GM12878 (cell line): ENCODE results near the gene OR2AG2. TPM values are rescaled to one million over a fixed set of nuclear protein-coding genes. Genes with fewer than 3 reads are reported as not detected.

ENCODE experiments used
- polyA plus RNA-seq, 11 experiments: library from polyadenylated mRNA; depleted of rRNA in 4 of 11; unstranded in 6 of 11; stranded (reverse) in 5 of 11; fragments of >200 nt; fragmentation: Nextera tagmentation in 4 of 11; fragmentation: Illumina TruSeq in 1 of 11; extraction: Ambion mirVana in 4 of 11; extraction: Trizol in 1 of 11; gene quantifications; 1 replicate in 1 of 11; 2 replicates in 10 of 11; pipeline versions ENCODE4 v1.2.1 to v1.2.3, GENCODE V29; 2011 to 2016; ENCODE audit warnings: inconsistent platforms in 2 of 11, missing spikeins in 2 of 11, low read depth in 1 of 11
- total RNA-seq, 4 experiments: library from RNA; depleted of rRNA in 3 of 4; stranded (reverse); fragments of >200 nt in 3 of 4; fragmentation: Illumina TruSeq in 1 of 4; extraction: Trizol in 1 of 4; gene quantifications; 2 replicates each; pipeline versions ENCODE4 v1.2.1 to v1.2.3, GENCODE V29; 2013 to 2021

The OR2AG2 gene
- total and polyA plus RNA-seq, 10 of the 15 experiments (the other 5 are each of a cell fraction or from before 2014, with no cell fraction given): 0.01 to 0.09 (median 0.07) TPM; not detected in 6

Other genes with a start within 250 kb of the OR2AG2 start
Only the 7 nearest of the 16 such genes appear.
- 0.34 and 0.38 TPM in 2 replicates for gene DCHS1, start 116.2 kb downstream of the OR2AG2 start, total RNA-seq (2014; rRNA removed)
- gene DCHS1, start 116.2 kb downstream of the OR2AG2 start, total RNA-seq (2014; rRNA removed; fragmentation: Illumina TruSeq; extraction: Trizol): 0.14 and 0.18 TPM in 2 replicates
- gene DCHS1, start 116.2 kb downstream of the OR2AG2 start, total RNA-seq (2021): 0.56 and 0.64 TPM in 2 replicates
- gene DCHS1, start 116.2 kb downstream of the OR2AG2 start, polyA plus RNA-seq (2011; rRNA removed): 0.01 and 0.04 TPM in 2 replicates
- 0.02 and 0.22 TPM in 2 replicates for gene DCHS1, start 116.2 kb downstream of the OR2AG2 start, polyA plus RNA-seq (2014; fragmentation: Illumina TruSeq; extraction: Trizol)
- gene DCHS1, start 116.2 kb downstream of the OR2AG2 start, polyA plus RNA-seq (2014; fragmentation: Nextera tagmentation; extraction: Ambion mirVana): under 1 TPM in 1 of 2 experiments, not detected in 1; 0.02 TPM
- 0.47 and 0.66 TPM in 2 replicates for gene DCHS1, start 116.2 kb downstream of the OR2AG2 start, polyA plus RNA-seq (2014; rRNA removed)
- gene DCHS1, start 116.2 kb downstream of the OR2AG2 start, polyA plus RNA-seq (2016; fragmentation: Nextera tagmentation; extraction: Ambion mirVana): under 1 TPM; 0.04 to 0.09 TPM
- 82.9 and 83.8 TPM in 2 replicates for gene MRPL17, start 88.6 kb downstream of the OR2AG2 start, total RNA-seq (2014; rRNA removed)
- gene MRPL17, start 88.6 kb downstream of the OR2AG2 start, total RNA-seq (2014; rRNA removed; fragmentation: Illumina TruSeq; extraction: Trizol): 55.1 and 63.3 TPM in 2 replicates
- gene MRPL17, start 88.6 kb downstream of the OR2AG2 start, total RNA-seq (2021): 85.8 and 91.7 TPM in 2 replicates
- 70.3 and 97.9 TPM in 2 replicates for gene MRPL17, start 88.6 kb downstream of the OR2AG2 start, polyA plus RNA-seq (2011; rRNA removed)
- gene MRPL17, start 88.6 kb downstream of the OR2AG2 start, polyA plus RNA-seq (2014; fragmentation: Illumina TruSeq; extraction: Trizol): 35.2 and 60.3 TPM in 2 replicates
- gene MRPL17, start 88.6 kb downstream of the OR2AG2 start, polyA plus RNA-seq (2014; fragmentation: Nextera tagmentation; extraction: Ambion mirVana): 100 to 1,000 TPM; 170 to 171 TPM
- 80.6 and 83.5 TPM in 2 replicates for gene MRPL17, start 88.6 kb downstream of the OR2AG2 start, polyA plus RNA-seq (2014; rRNA removed)
- gene MRPL17, start 88.6 kb downstream of the OR2AG2 start, polyA plus RNA-seq (2016; fragmentation: Nextera tagmentation; extraction: Ambion mirVana): 100 to 1,000 TPM; 122 to 134 TPM
- gene OR2AG1, start 11.0 kb upstream of the OR2AG2 start, total RNA-seq (2014; rRNA removed): not detected in 2 replicates
- gene OR2AG1, start 11.0 kb upstream of the OR2AG2 start, total RNA-seq (2014; rRNA removed; fragmentation: Illumina TruSeq; extraction: Trizol): not detected in 2 replicates
- gene OR2AG1, start 11.0 kb upstream of the OR2AG2 start, total RNA-seq (2021): not detected in 2 replicates
- gene OR2AG1, start 11.0 kb upstream of the OR2AG2 start, polyA plus RNA-seq (2011; rRNA removed): not detected in 2 replicates
- gene OR2AG1, start 11.0 kb upstream of the OR2AG2 start, polyA plus RNA-seq (2014; fragmentation: Illumina TruSeq; extraction: Trizol): not detected in 2 replicates
- not detected for gene OR2AG1, start 11.0 kb upstream of the OR2AG2 start, polyA plus RNA-seq (2014; fragmentation: Nextera tagmentation; extraction: Ambion mirVana)
- gene OR2AG1, start 11.0 kb upstream of the OR2AG2 start, polyA plus RNA-seq (2014; rRNA removed): not detected in 2 replicates
- gene OR2AG1, start 11.0 kb upstream of the OR2AG2 start, polyA plus RNA-seq (2016; fragmentation: Nextera tagmentation; extraction: Ambion mirVana): not detected
- gene OR6A2, start 27.7 kb upstream of the OR2AG2 start, total RNA-seq (2014; rRNA removed): 0.05 and 0.17 TPM in 2 replicates
- 0.04 and 0.05 TPM in 2 replicates for gene OR6A2, start 27.7 kb upstream of the OR2AG2 start, total RNA-seq (2014; rRNA removed; fragmentation: Illumina TruSeq; extraction: Trizol)
- not detected in 2 replicates for gene OR6A2, start 27.7 kb upstream of the OR2AG2 start, total RNA-seq (2021)
- 0.03 TPM in 1 of 2 replicates, not detected in the other for gene OR6A2, start 27.7 kb upstream of the OR2AG2 start, polyA plus RNA-seq (2011; rRNA removed)
- not detected in 2 replicates for gene OR6A2, start 27.7 kb upstream of the OR2AG2 start, polyA plus RNA-seq (2014; fragmentation: Illumina TruSeq; extraction: Trizol)
- gene OR6A2, start 27.7 kb upstream of the OR2AG2 start, polyA plus RNA-seq (2014; fragmentation: Nextera tagmentation; extraction: Ambion mirVana): not detected
- gene OR6A2, start 27.7 kb upstream of the OR2AG2 start, polyA plus RNA-seq (2014; rRNA removed): not detected in 2 replicates
- not detected for gene OR6A2, start 27.7 kb upstream of the OR2AG2 start, polyA plus RNA-seq (2016; fragmentation: Nextera tagmentation; extraction: Ambion mirVana)
- not detected in 2 replicates for gene OR10A5, start 73.7 kb upstream of the OR2AG2 start, total RNA-seq (2014; rRNA removed)
- not detected in 2 replicates for gene OR10A5, start 73.7 kb upstream of the OR2AG2 start, total RNA-seq (2014; rRNA removed; fragmentation: Illumina TruSeq; extraction: Trizol)
- gene OR10A5, start 73.7 kb upstream of the OR2AG2 start, total RNA-seq (2021): not detected in 2 replicates
- gene OR10A5, start 73.7 kb upstream of the OR2AG2 start, polyA plus RNA-seq (2011; rRNA removed): not detected in 2 replicates
- not detected in 2 replicates for gene OR10A5, start 73.7 kb upstream of the OR2AG2 start, polyA plus RNA-seq (2014; fragmentation: Illumina TruSeq; extraction: Trizol)
- not detected for gene OR10A5, start 73.7 kb upstream of the OR2AG2 start, polyA plus RNA-seq (2014; fragmentation: Nextera tagmentation; extraction: Ambion mirVana)
- not detected in 2 replicates for gene OR10A5, start 73.7 kb upstream of the OR2AG2 start, polyA plus RNA-seq (2014; rRNA removed)
- not detected for gene OR10A5, start 73.7 kb upstream of the OR2AG2 start, polyA plus RNA-seq (2016; fragmentation: Nextera tagmentation; extraction: Ambion mirVana)
- gene OR10A2, start 91.1 kb upstream of the OR2AG2 start, total RNA-seq (2014; rRNA removed): not detected in 2 replicates
- not detected in 2 replicates for gene OR10A2, start 91.1 kb upstream of the OR2AG2 start, total RNA-seq (2014; rRNA removed; fragmentation: Illumina TruSeq; extraction: Trizol)
- gene OR10A2, start 91.1 kb upstream of the OR2AG2 start, total RNA-seq (2021): not detected in 2 replicates
- gene OR10A2, start 91.1 kb upstream of the OR2AG2 start, polyA plus RNA-seq (2011; rRNA removed): not detected in 2 replicates
- not detected in 2 replicates for gene OR10A2, start 91.1 kb upstream of the OR2AG2 start, polyA plus RNA-seq (2014; fragmentation: Illumina TruSeq; extraction: Trizol)
- not detected for gene OR10A2, start 91.1 kb upstream of the OR2AG2 start, polyA plus RNA-seq (2014; fragmentation: Nextera tagmentation; extraction: Ambion mirVana)
- gene OR10A2, start 91.1 kb upstream of the OR2AG2 start, polyA plus RNA-seq (2014; rRNA removed): not detected in 2 replicates
- gene OR10A2, start 91.1 kb upstream of the OR2AG2 start, polyA plus RNA-seq (2016; fragmentation: Nextera tagmentation; extraction: Ambion mirVana): under 1 TPM; 0.04 to 0.06 TPM
- not detected in 2 replicates for gene OR10A4, start 104.6 kb upstream of the OR2AG2 start, total RNA-seq (2014; rRNA removed)
- not detected in 2 replicates for gene OR10A4, start 104.6 kb upstream of the OR2AG2 start, total RNA-seq (2014; rRNA removed; fragmentation: Illumina TruSeq; extraction: Trizol)
- not detected in 2 replicates for gene OR10A4, start 104.6 kb upstream of the OR2AG2 start, total RNA-seq (2021)
- gene OR10A4, start 104.6 kb upstream of the OR2AG2 start, polyA plus RNA-seq (2011; rRNA removed): not detected in 2 replicates
- not detected in 2 replicates for gene OR10A4, start 104.6 kb upstream of the OR2AG2 start, polyA plus RNA-seq (2014; fragmentation: Illumina TruSeq; extraction: Trizol)
- not detected for gene OR10A4, start 104.6 kb upstream of the OR2AG2 start, polyA plus RNA-seq (2014; fragmentation: Nextera tagmentation; extraction: Ambion mirVana)
- gene OR10A4, start 104.6 kb upstream of the OR2AG2 start, polyA plus RNA-seq (2014; rRNA removed): not detected in 2 replicates
- not detected for gene OR10A4, start 104.6 kb upstream of the OR2AG2 start, polyA plus RNA-seq (2016; fragmentation: Nextera tagmentation; extraction: Ambion mirVana)